Kidney epithelial cell (primary cell): ENCODE measurements around the gene NPTX1. TPM values are rescaled to one million over a fixed set of nuclear protein-coding genes. Genes with fewer than 3 reads are reported as not detected.

Experiments used
- DNase-seq: peaks from one replicate; pipeline ENCODE4 v3.0.0-alpha.2; 2010; ENCODE audit warnings: low read depth
- H3K27me3 ChIP-seq: 2 replicates; pipeline ENCODE4 v1.6.0; 2011; ENCODE audit warnings: low read length; ENCODE audit not compliant: control insufficient read depth, insufficient read depth
- H3K36me3 ChIP-seq: 2 replicates; pipeline ENCODE4 v1.5.1; 2011; ENCODE audit warnings: low read length; ENCODE audit not compliant: control insufficient read depth, insufficient read depth
- H3K4me3 ChIP-seq: 2 replicates; pipeline ENCODE4 v1.5.1; 2011; ENCODE audit warnings: low read depth, mild to moderate bottlenecking, control low read depth, low read length
- CTCF ChIP-seq: IDR thresholded peaks from 2 replicates; pipeline ENCODE4 v1.5.1; 2011; ENCODE audit warnings: mild to moderate bottlenecking, moderate library complexity, low read length, control low read depth, inconsistent platforms; ENCODE audit not compliant: insufficient read depth, poor library complexity, severe bottlenecking
- total RNA-seq: library from RNA; depleted of rRNA; stranded (reverse); fragments of >200 nt; gene quantifications from 2 replicates; pipeline ENCODE4 v1.2.3, GENCODE V29; 2015

NPTX1 gene
- total RNA-seq, 1 donor from 2014 or later, result not detected

GRCh38 chr17:80476877-80477646 is 655 bp upstream of the NPTX1 start:
- no peak for TF ChIP-seq CTCF
- H3K36me3 ChIP-seq, result no peaks in the 10 kb centered on the region
- peaks cover 90% of the 10 kb centered on the region for H3K27me3 ChIP-seq
- no peak for DNase-seq
- no peak overlapping the region for H3K4me3 ChIP-seq

GRCh38 chr17:80474961-80475909 is 1.2 kb downstream of the NPTX1 start:
- Histone ChIP-seq H3K36me3 (no peaks in the 10 kb centered on the region), H3K27me3 (peaks cover 87% of the 10 kb centered on the region), H3K4me3 (no peak overlapping the region)
- no peak for DNase-seq
- no peak for TF ChIP-seq CTCF

GRCh38 chr17:80474231-80474960 is 2.0 kb downstream of the NPTX1 start:
- no peaks in the 10 kb centered on the region for H3K36me3 ChIP-seq
- no peak for TF ChIP-seq CTCF
- peaks cover 90% of the 10 kb centered on the region for H3K27me3 ChIP-seq
- H3K4me3 ChIP-seq, result no peak overlapping the region
- DNase-seq, result no peak

GRCh38 chr17:80473701-80474100 is 2.7 kb downstream of the NPTX1 start:
- TF ChIP-seq CTCF, result no peak
- DNase-seq, result no peak
- Histone ChIP-seq H3K4me3 (no peak overlapping the region), H3K27me3 (peaks cover 89% of the 10 kb centered on the region), H3K36me3 (no peaks in the 10 kb centered on the region)

GRCh38 chr17:80472996-80473395 is 3.4 kb downstream of the NPTX1 start:
- DNase-seq, result no peak
- TF ChIP-seq CTCF, result no peak
- Histone ChIP-seq H3K27me3 (peaks cover 89% of the 10 kb centered on the region), H3K4me3 (no peak overlapping the region), H3K36me3 (no peaks in the 10 kb centered on the region)
